ENCODE results near the gene CTXN3. TPM values are rescaled to one million over a fixed set of nuclear protein-coding genes. Genes with fewer than 3 reads are reported as not detected.

Gene CTXN3
- not detected in 2 replicates for total RNA-seq (2014; rRNA removed; shearing (Covaris generic))

- in situ Hi-C loops (cut with HindIII; ENCODE audit: low sequenced_read_pairs): no loop called here
- DNase-seq (ENCODE audit: low spot score): no peak
These were observed at the start of gene CTXN3 for GRCh38 chr5:127649018-127649439. Gene CTXN3, plus strand, starts transcription at chr5:127649082. Its CDS starts 8,440 bp downstream, at chr5:127657522.

GRCh38 chr5:127599320-127599719 lies 49.6 kb upstream of the CTXN3 start:
- no peak for DNase-seq (ENCODE audit: low spot score)
- in situ Hi-C loops (cut with HindIII; ENCODE audit: low sequenced_read_pairs): no loop called here

GRCh38 chr5:127599847-127600246 lies 49.0 kb upstream of the CTXN3 start:
- no peak for DNase-seq (ENCODE audit: low spot score)
- in situ Hi-C loops (cut with HindIII; ENCODE audit: low sequenced_read_pairs): no loop called here

- in situ Hi-C loops (cut with HindIII; ENCODE audit: low sequenced_read_pairs): no loop called here
- DNase-seq (ENCODE audit: low spot score): no peak
These were observed 47.8 kb upstream of the CTXN3 start for GRCh38 chr5:127601111-127601510.

GRCh38 chr5:127601601-127602000 lies 47.3 kb upstream of the CTXN3 start:
- no peak for DNase-seq (ENCODE audit: low spot score)
- in situ Hi-C loops (cut with HindIII; ENCODE audit: low sequenced_read_pairs): no loop called here

- no peak for DNase-seq (ENCODE audit: low spot score)
- in situ Hi-C loops (cut with HindIII; ENCODE audit: low sequenced_read_pairs): no loop called here
These were observed 46.4 kb upstream of the CTXN3 start for GRCh38 chr5:127602481-127602880.

GRCh38 chr5:127602896-127603844 lies 45.7 kb upstream of the CTXN3 start:
- in situ Hi-C loops (cut with HindIII; ENCODE audit: low sequenced_read_pairs): no loop called here
- no peak for DNase-seq (ENCODE audit: low spot score)

GRCh38 chr5:127608077-127608660 lies 40.7 kb upstream of the CTXN3 start:
- in situ Hi-C loops (cut with HindIII; ENCODE audit: low sequenced_read_pairs): no loop called here
- DNase-seq (ENCODE audit: low spot score): no peak

- in situ Hi-C loops (cut with HindIII; ENCODE audit: low sequenced_read_pairs): no loop called here
- no peak for DNase-seq (ENCODE audit: low spot score)
These were observed 39.9 kb upstream of the CTXN3 start for GRCh38 chr5:127609011-127609410.

GRCh38 chr5:127609957-127610356 lies 38.9 kb upstream of the CTXN3 start:
- DNase-seq (ENCODE audit: low spot score): no peak
- in situ Hi-C loops (cut with HindIII; ENCODE audit: low sequenced_read_pairs): no loop called here

- in situ Hi-C loops (cut with HindIII; ENCODE audit: low sequenced_read_pairs): no loop called here
- DNase-seq (ENCODE audit: low spot score): no peak
These were observed 36.3 kb upstream of the CTXN3 start for GRCh38 chr5:127612441-127613141.

GRCh38 chr5:127615916-127616315 lies 33.0 kb upstream of the CTXN3 start:
- in situ Hi-C loops (cut with HindIII; ENCODE audit: low sequenced_read_pairs): no loop called here
- no peak for DNase-seq (ENCODE audit: low spot score)

- in situ Hi-C loops (cut with HindIII; ENCODE audit: low sequenced_read_pairs): no loop called here
These were observed 28.9 kb upstream of the CTXN3 start for GRCh38 chr5:127619908-127620479.

GRCh38 chr5:127621601-127622325 lies 27.1 kb upstream of the CTXN3 start:
- in situ Hi-C loops (cut with HindIII; ENCODE audit: low sequenced_read_pairs): no loop called here
- no peak for DNase-seq (ENCODE audit: low spot score)

More at GRCh38 chr5:127619908-127620479, 28.9 kb upstream of the CTXN3 start:
- DNase-seq (ENCODE audit: low spot score): no peak

- no peak for DNase-seq (ENCODE audit: low spot score)
- in situ Hi-C loops (cut with HindIII; ENCODE audit: low sequenced_read_pairs): no loop called here
These were observed 14.9 kb upstream of the CTXN3 start for GRCh38 chr5:127634007-127634406.

GRCh38 chr5:127639828-127640227 lies 9.1 kb upstream of the CTXN3 start:
- in situ Hi-C loops (cut with HindIII; ENCODE audit: low sequenced_read_pairs): no loop called here
- DNase-seq (ENCODE audit: low spot score): no peak

- no peak for DNase-seq (ENCODE audit: low spot score)
- in situ Hi-C loops (cut with HindIII; ENCODE audit: low sequenced_read_pairs): no loop called here
These were observed 5.9 kb upstream of the CTXN3 start for GRCh38 chr5:127642949-127643348.

GRCh38 chr5:127643607-127644006 lies 5.3 kb upstream of the CTXN3 start:
- in situ Hi-C loops (cut with HindIII; ENCODE audit: low sequenced_read_pairs): no loop called here
- DNase-seq (ENCODE audit: low spot score): no peak

GRCh38 chr5:127645300-127645726 lies 3.6 kb upstream of the CTXN3 start:
- no peak for DNase-seq (ENCODE audit: low spot score)
- in situ Hi-C loops (cut with HindIII; ENCODE audit: low sequenced_read_pairs): no loop called here
